Upper lobe of left lung (tissue), 6 donors: ENCODE data around the gene CDH2. TPM values are rescaled to one million over a fixed set of nuclear protein-coding genes. Genes with fewer than 3 reads are reported as not detected.

Source experiments
- ATAC-seq, 2 donors: fragments of 200-7000 bp; cut with Tn5 transposase; one replicate each; pipeline ENCODE4 v1.9.1; 2022; ENCODE audit warnings: mild to moderate bottlenecking in 2 of 2, moderate library complexity in 2 of 2; ENCODE audit not compliant: low FRiP score in 2 of 2
- DNase-seq, 2 donors: peaks; one replicate each; pipeline ENCODE4 v3.0.0-alpha.2; 2019 to 2020
- H3K27ac ChIP-seq, 4 donors: fragments of 200-600 bp; sonication (generic); one replicate each; pipeline ENCODE4 v1.5.1; 2016 to 2019
- H3K27me3 ChIP-seq, 4 donors: fragments of 200-600 bp; sonication (generic); one replicate each; pipeline ENCODE4 v1.5.1; 2017 to 2019
- H3K36me3 ChIP-seq, 4 donors: fragments of 200-600 bp; sonication (generic); one replicate each; pipeline ENCODE4 v1.5.1; 2016 to 2019
- H3K4me1 ChIP-seq, 4 donors: fragments of 200-600 bp; sonication (generic); one replicate each; pipeline ENCODE4 v1.5.1; 2018 to 2019
- H3K4me3 ChIP-seq, 4 donors: fragments of 200-600 bp; sonication (generic); one replicate each; pipeline ENCODE4 v1.5.1; 2017 to 2019; ENCODE audit warnings: mild to moderate bottlenecking in 2 of 4, moderate library complexity in 1 of 4
- H3K9me3 ChIP-seq, 4 donors: fragments of 200-600 bp; sonication (generic); one replicate each; pipeline ENCODE4 v1.5.1; 2018 to 2019
- CTCF ChIP-seq, 6 experiments: fragments of 450-650 bp in 4 of 6; fragments of 200-600 bp in 2 of 6; sonication (generic) in 2 of 6; IDR thresholded peaks; one replicate each; pipeline ENCODE4 v1.5.1; 2016 to 2019; ENCODE audit warnings: antibody characterized with exemption in 6 of 6
- EP300 ChIP-seq, 4 donors: sonication (generic); formaldehyde crosslinking; IDR thresholded peaks; one replicate each; pipeline ENCODE4 v1.5.1; 2017; ENCODE audit warnings: antibody characterized with exemption in 4 of 4, control low read depth in 2 of 4
- POLR2A ChIP-seq, 4 donors: fragments of 450-650 bp; IDR thresholded peaks; one replicate each; pipeline ENCODE4 v1.5.1; 2016 to 2017; ENCODE audit warnings: antibody characterized with exemption in 4 of 4, mild to moderate bottlenecking in 2 of 4
- POLR2AphosphoS5 ChIP-seq, 2 donors: sonication (generic); formaldehyde crosslinking; IDR thresholded peaks; one replicate each; pipeline ENCODE4 v1.5.1; 2017; ENCODE audit warnings: antibody characterized with exemption in 2 of 2
- WGBS, 2 donors: methylation state at CpG; one replicate each; pipeline ENCODE4 v1.1.5; 2017 to 2018; 5-methylcytosine and 5-hydroxymethylcytosine counted together
- total RNA-seq, 6 donors: library from RNA; depleted of rRNA in 4 of 6; stranded (reverse); fragments of >200 nt in 4 of 6; gene quantifications; one replicate each; pipeline versions ENCODE4 v1.1.0 to v1.2.1, GENCODE V29; 2016 to 2021
- donor health status: DM: no; HTN: no; CAD: no; lungs with moderate emphysema.
- donor health status: DM: no; HTN: yes; CAD: no; lungs with severe emphysema.

CDH2 gene
- total RNA-seq, 6 donors from 2014 or later: 0.20 to 2.3 (median 0.75) TPM; not detected in 2

- Histone ChIP-seq H3K27ac (no peak overlapping the region), H3K9me3 (no peaks in the 10 kb centered on the region), H3K27me3 (no peaks in the 10 kb centered on the region), H3K4me3 (no peak overlapping the region), H3K4me1 (no peaks in the 10 kb centered on the region), H3K36me3 (no peaks in the 10 kb centered on the region)
- ATAC-seq (no peak), DNase-seq (no peak)
- TF ChIP-seq EP300 (IDR thresholded peaks at IDR 0.05): no peak
These were observed 136.2 kb downstream of the CDH2 start for GRCh38 chr18:28040716-28041115.

- no peak overlapping the region for H3K4me3 ChIP-seq
- no peak for ATAC-seq
- TF ChIP-seq POLR2A (IDR thresholded peaks at IDR 0.05) (no peak), EP300 (IDR thresholded peaks at IDR 0.05) (no peak), POLR2AphosphoS5 (IDR thresholded peaks at IDR 0.05) (no peak), CTCF (IDR thresholded peaks at IDR 0.05) (no peak)
- DNase-seq: no peak
- H3K27me3 ChIP-seq: no peaks in the 10 kb centered on the region
- WGBS, 2 donors: 64% methylated on average over 2 of the region's 2 CpGs
- H3K27ac ChIP-seq: no peak overlapping the region
- H3K4me1 ChIP-seq: no peaks in the 10 kb centered on the region
- no peaks in the 10 kb centered on the region for H3K36me3 ChIP-seq
- H3K9me3 ChIP-seq: no peaks in the 10 kb centered on the region
These were observed 136.7 kb downstream of the CDH2 start for GRCh38 chr18:28040211-28040610.

- Histone ChIP-seq H3K4me1 (no peaks in the 10 kb centered on the region), H3K27ac (no peak overlapping the region), H3K27me3 (no peaks in the 10 kb centered on the region), H3K4me3 (no peak overlapping the region), H3K36me3 (no peaks in the 10 kb centered on the region), H3K9me3 (no peaks in the 10 kb centered on the region)
- 66 to 69% methylated on average over 3 of the region's 3 CpGs for WGBS, 2 donors
- TF ChIP-seq POLR2AphosphoS5 (IDR thresholded peaks at IDR 0.05) (no peak), EP300 (IDR thresholded peaks at IDR 0.05) (no peak), POLR2A (IDR thresholded peaks at IDR 0.05) (no peak), CTCF (IDR thresholded peaks at IDR 0.05) (no peak)
- DNase-seq (no peak), ATAC-seq (no peak)
These were observed 137.2 kb downstream of the CDH2 start for GRCh38 chr18:28039691-28040090.

- WGBS, 2 donors: 73 to 75% methylated on average over 5 of the region's 5 CpGs
- H3K9me3 ChIP-seq: no peaks in the 10 kb centered on the region
- no peak overlapping the region for H3K4me3 ChIP-seq
These were observed 137.9 kb downstream of the CDH2 start for GRCh38 chr18:28039078-28039477.

GRCh38 chr18:28036488-28036887 lies 140.4 kb downstream of the CDH2 start:
- no peak for DNase-seq
- Histone ChIP-seq H3K4me1 (no peaks in the 10 kb centered on the region), H3K9me3 (no peaks in the 10 kb centered on the region), H3K36me3 (no peaks in the 10 kb centered on the region), H3K27ac (no peak overlapping the region), H3K27me3 (no peaks in the 10 kb centered on the region), H3K4me3 (no peak overlapping the region)
- 76 to 79% methylated on average over 5 of the region's 5 CpGs for WGBS, 2 donors
- no peak for ATAC-seq
- TF ChIP-seq EP300 (IDR thresholded peaks at IDR 0.05) (no peak), POLR2AphosphoS5 (IDR thresholded peaks at IDR 0.05) (no peak), POLR2A (IDR thresholded peaks at IDR 0.05) (no peak), CTCF (IDR thresholded peaks at IDR 0.05) (no peak)

More at GRCh38 chr18:28039078-28039477, 137.9 kb downstream of the CDH2 start:
- DNase-seq (no peak), ATAC-seq (no peak)
- no peaks in the 10 kb centered on the region for H3K36me3 ChIP-seq
- H3K4me1 ChIP-seq: no peaks in the 10 kb centered on the region
- no peak overlapping the region for H3K27ac ChIP-seq
- TF ChIP-seq POLR2AphosphoS5 (IDR thresholded peaks at IDR 0.05) (no peak), CTCF (IDR thresholded peaks at IDR 0.05) (no peak), POLR2A (IDR thresholded peaks at IDR 0.05) (no peak), EP300 (IDR thresholded peaks at IDR 0.05) (no peak)
- no peaks in the 10 kb centered on the region for H3K27me3 ChIP-seq
